GM18502 (cell line): ENCODE data around the gene SLC49A3.
A peak's percentile ranks its signal among the peaks of the same experiment; 100 is the strongest.
"Not testable (repeated sequence)": the region's sequence is repeated elsewhere in the genome, so short reads cannot be mapped to it uniquely, and the experiment has no call there.

ENCODE experiments used
- ATAC-seq: cut with Tn5 transposase; IDR thresholded peaks from one replicate; pipeline ENCODE4 v1.9.1; 2021; ENCODE audit warnings: mild to moderate bottlenecking; ENCODE audit not compliant: unreplicated experiment, poor library complexity

Gene SLC49A3

DNA sequence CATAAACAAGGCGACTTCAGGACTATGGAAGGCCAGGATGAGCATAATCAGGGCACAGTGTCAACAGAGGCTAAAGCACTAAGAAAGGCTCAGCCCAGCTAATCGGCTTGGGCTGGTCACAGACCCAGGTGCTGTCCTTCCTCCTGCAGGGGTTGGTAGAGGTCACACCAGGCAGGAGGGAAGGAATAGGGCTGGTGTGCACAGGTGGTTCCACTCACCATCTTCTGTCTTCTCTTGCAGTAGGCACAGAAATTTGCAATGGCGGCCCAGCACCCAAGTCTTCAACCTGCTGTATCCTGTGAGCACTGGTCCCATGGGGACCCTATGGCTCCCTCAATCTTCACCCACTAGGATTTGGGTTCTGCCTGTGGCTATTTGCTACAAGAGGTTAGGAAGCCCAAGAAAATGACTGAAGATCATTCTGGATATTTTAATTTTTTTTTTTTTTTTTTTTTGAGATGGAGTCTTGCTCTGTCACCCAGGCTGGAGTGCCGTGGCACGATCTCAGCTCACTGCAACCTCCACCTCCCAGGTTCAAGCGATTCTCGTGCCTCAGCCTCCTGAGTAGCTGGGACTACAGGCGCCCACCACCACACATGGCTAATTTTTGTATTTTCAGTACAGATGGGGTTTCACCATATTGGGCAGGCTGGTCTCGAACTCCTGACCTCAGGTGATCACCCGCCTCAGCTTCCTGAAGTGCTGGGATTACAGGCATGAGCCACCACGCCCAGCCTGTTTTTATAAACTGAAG, 19.0 kb downstream of the SLC49A3 start:
- not testable (repeated sequence) for ATAC-seq

DNA sequence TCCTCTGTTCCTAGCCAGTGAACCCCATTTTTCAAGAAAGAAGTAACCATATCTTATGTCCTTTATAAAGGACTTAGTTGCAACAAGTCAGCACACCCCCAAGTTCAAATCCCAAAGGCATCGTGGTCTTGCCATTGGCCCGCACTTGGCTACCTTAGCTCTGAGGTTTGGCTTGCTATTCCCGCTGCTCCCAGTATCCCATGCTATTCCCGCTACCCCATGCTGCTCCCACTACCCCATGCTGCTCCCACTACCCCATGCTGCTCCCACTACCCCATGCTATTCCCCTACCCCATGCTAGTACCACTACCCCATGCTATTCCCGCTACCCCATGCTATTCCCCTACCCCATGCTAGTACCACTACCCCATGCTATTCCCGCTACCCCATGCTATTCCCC, 20.7 kb downstream of the SLC49A3 start:
- ATAC-seq = not testable (repeated sequence)

DNA sequence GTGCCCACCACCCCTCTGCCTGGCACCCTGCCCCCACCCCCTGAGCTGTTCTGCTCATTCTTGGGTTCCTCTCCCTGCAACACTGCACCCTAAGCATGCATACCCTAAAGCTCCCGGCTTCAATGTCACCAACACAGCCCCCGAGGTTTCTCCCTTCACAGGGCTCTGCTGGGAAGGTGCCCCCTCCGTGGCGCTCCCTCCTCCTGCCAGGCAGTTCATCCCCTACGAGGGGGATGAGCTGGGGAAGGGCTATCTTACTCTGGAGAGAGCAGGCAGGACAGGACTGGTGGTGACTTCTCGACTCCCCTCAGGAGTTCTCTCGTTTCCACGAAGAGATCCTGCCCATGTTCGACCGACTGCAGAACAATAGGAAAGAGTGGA, 21.4 kb downstream of the SLC49A3 start:
- no peak for ATAC-seq

DNA sequence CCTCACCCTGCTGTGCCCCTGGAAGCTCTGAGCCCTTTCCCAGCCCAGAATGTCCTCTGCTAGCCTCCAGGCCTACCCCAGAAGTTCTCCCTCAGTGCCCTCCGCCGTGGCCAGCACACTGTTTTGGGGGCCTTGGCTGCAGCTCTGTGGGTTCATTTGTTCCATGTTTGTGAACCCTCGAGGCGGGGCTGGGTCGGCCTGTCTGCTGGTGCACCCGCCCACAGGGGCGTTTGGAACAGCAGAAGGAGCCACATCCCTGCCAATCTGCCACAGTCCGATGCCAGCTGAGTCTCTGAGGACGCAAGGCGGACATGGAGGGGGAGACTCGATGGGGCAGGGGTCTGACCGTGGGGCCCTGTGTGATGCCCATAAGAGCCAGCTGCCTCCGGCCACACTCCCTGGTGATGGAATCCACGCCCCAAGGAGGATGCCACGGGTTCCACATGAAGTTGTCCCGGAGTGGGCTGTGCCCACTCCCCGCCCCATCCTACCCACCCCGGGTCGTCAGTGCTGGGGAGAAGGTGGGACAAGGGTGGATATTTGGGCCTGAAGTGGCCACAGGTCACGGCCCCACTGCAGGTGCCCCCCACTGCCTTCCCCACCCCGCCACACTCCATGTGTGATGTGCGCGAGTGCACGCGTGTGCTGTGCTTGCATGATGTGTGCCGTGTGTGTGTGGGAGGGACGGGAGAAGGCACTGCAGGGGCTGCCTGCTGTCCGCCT, 22.0 kb downstream of the SLC49A3 start:
- no peak for ATAC-seq

DNA sequence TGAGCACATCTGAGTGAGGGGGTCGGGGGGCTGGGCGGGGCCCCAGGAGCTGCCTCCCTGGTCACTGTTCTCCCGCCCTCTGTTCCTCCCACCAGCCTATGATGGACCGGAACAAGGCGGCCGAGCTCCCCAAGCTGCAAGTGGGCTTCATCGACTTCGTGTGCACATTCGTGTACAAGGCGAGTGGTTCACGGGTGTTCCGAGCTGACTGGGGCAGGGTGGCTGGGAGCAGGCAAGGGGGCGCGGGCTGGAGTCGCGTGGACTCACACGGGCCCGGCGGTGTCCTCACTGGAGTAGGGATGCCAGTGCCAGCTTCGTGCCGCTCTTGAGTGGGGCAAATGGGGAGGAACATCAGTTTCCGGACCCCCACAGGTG, 22.5 kb downstream of the SLC49A3 start:
- ATAC-seq = no peak

DNA sequence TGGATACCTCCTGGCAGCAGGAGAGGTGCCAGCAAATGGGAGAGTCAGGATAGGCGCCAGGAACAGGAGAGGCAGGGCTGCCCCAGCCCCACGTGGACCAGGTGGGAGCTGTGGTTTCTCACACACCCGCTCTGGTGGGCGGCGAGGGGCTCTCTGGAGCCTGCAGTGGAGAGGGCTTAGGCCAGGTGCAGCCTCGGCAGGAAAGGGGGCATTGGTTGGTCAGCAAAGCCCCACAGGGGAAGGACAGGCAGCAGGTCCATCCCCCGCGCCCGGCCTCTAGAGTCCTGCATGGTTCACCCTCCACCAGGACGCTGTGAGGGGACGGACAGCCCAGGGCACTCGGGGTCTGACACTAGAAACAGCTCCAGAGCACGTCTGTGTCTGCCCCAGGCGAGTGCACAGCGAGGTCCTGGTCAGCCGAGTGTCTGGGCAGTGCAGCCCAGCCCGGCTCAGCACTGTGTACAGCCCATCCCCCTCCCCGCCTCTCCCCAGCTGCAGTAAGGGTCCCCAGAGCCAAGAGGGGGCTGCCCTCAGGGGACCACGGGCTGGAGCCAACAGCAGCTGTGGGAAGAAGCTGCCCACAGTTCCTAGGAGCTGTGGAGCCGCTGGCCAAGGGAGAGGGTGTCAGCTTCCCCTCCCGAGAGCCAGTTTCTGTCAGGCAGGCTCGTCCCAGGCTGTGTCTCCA, 23.1 kb downstream of the SLC49A3 start:
- ATAC-seq = no peak

DNA sequence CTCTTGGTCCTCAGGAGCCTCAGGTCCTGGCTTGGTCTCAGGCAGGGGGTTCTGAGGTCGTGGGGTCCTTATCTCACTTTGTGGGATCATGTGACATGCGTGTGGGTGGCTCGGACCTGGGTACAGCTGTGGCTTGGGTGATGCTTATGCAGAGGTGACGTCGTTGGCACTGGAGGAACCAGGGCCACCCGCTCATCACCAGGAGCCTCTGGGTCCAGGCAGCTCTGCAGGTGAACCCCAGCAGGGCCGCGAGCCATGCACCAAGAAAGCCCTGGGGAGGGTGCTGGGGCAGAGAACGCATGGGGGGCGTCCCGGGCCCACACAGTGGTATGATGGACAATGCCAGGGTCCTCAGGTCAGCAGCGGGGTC, 23.6 kb downstream of the SLC49A3 start:
- no peak for ATAC-seq

DNA sequence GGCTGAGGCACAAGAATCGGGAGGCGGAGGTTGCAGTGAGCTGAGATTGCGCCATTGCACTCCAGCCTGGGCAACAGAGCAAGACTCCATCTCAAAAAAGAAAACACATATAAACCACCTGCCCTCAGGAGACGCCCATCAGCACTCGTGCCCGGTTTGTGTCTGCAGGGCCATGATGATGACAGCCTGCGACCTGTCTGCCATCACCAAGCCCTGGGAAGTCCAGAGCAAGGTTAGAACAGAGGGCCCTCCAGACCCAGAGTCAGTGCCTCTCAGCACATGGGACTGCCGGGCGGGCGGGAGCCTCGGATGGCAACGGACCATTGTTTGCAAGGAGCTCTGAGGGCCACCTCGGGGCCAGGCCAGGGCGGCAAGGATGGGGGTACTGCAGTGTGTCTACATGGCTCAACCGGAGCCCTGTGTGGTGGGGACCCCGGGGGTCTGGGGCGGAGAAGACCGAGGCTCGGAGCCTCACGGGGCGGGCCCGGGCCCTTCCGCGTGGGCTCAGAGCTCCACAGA, 24.2 kb downstream of the SLC49A3 start:
- ATAC-seq = no peak

DNA sequence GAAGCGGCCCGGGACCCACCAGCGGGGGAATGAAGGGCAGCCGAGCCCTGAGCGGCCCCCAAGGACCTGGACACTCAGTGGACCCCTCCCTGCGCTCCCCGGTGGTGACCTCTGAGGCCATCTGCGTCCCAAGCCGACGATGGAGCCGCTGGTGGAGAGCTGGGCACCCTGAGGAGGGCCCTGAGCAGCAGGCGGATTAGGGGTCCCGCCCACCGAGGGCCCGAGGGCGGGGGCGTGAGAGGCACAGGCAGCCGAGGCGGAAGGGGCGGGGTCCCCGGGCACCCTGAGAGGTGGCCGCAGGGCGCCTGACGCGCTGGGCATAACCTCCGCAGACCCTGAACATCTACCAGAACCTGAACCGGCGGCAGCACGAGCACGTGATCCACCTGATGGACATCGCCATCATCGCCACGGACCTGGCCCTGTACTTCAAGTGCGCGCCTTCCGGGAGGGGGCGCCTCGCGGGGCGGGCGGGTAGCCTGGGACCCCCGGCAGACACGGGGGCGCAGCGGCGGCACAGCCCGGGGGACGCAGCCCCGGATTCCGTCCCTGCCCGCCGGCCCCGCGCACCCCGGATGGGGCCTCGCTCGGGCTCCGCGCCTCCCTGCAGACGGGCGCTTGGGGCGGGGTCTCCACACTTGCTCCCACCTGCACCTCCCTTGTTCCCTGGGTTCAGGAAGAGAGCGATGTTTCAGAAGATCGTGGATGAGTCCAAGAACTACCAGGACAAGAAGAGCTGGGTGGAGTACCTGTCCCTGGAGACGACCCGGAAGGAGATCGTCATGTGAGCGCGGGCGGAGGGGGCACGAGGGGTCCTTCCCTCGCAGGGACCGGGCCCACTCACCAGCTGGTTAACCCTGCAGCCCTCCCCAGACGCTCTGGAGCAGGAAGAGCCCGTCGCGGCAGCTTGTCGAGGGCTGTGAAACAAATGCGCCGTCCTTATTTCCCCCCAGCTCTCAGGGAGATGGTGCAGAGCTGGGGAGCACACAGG, 25.2 kb downstream of the SLC49A3 start:
- ATAC-seq = peak; percentile 63

DNA sequence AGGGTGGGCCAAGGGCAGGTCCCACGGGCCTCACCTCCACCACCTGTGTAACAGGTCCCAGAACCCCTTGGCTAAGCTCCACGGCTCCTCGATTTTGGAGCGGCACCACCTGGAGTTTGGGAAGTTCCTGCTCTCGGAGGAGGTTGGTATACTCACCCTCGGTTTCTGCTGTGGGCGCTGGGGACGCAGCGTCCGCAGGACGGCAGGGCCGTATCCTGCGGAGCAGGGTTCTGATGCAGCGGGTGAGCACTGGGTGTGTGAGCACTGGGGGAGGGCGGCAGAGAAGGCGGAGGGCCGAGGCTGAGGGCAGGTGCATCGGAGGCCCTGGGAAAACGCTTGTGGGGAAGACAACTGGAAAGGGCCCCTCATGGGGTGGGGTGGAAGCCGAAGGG, 25.9 kb downstream of the SLC49A3 start:
- no peak for ATAC-seq

DNA sequence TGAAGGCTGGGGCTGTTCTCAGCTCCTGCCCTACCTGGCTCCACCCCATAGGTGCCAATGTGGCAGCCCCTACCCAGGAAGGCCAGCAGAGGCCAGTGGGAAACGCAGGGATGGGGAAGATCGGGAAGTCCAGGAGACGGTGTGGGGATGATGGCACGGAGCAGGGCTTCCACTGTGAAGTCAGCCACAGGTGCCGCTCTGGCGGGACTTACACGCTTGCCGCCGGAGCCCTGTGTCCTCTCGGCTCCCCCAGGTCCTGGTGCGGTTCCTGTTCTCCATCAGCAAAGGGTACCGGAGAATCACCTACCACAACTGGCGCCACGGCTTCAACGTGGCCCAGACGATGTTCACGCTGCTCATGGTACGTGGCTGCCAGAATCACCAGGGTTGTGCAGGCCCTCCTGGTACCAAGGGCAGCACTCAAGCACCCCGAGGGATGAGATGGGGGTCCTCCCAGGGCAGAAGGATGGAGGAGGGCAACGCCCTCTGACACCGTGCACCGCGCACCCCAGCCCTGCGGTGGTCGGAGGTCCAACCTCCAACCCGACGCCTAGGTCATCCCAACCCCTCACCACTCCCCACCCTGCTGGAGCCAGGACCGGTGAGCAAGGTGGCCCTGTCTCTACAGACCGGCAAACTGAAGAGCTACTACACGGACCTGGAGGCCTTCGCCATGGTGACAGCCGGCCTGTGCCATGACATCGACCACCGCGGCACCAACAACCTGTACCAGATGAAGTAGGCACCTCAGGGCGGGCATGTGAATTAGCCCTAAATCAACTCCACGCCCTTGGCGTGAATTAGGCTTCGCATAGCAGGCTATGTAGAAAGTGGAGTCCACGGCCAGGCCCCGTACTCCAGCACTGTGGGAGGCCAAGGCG, 26.8 kb downstream of the SLC49A3 start:
- no peak for ATAC-seq

DNA sequence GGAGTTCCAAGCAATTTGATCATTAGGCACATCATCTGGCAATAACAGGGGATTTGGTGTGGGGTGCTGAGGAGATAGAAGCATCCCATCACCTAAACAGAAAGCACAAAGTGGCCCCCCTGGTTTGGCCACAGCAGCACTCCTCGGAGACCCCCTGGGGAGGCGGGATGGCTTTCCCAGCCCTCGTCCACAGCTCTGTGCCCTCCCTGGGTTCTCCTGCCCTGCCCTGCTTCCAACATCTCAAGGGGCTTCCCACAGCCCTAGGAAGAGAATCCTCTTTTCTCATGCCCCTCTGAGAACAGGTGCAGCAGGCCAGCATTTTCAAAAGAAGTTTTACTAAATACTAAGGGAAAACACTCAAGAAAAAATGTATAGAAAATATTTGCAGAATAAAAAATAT, 27.7 kb downstream of the SLC49A3 start:
- no peak for ATAC-seq

DNA sequence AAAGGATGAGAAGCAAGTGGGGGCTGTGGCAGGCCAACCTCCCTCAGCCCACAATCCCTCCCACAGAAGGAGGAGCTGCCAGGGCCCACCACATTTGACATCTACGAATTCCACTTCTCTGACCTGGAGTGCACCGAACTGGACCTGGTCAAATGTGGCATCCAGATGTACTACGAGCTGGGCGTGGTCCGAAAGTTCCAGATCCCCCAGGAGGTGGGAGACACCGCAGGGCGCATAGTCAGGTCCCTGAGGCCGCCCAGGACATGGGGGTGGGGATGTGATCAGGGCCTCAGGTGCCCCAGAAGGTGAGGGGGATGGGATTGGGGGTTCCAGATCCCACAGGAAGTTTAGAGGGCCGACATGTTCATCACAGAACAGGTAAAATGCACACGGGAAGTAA, 28.6 kb downstream of the SLC49A3 start:
- ATAC-seq = no peak

DNA sequence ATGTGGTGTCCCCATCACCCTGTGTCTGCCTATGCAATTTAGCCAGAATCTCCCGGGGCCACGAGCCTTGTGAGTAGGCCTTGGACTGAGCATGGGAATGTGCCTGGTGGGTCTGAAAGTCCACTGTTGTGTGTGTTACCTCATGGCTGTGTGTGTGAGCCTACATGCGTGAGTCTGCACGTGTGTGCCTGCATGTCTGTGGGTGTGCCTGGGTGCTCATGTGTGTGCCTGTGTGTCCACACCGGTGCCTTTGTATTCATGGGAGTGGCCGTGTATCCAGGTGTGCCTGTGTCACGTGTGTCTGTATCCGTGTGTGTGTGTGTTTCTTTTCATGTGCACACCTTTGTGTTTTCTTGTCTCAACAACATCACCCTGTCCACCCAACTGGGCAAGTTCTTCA, 29.1 kb downstream of the SLC49A3 start:
- ATAC-seq = no peak

DNA sequence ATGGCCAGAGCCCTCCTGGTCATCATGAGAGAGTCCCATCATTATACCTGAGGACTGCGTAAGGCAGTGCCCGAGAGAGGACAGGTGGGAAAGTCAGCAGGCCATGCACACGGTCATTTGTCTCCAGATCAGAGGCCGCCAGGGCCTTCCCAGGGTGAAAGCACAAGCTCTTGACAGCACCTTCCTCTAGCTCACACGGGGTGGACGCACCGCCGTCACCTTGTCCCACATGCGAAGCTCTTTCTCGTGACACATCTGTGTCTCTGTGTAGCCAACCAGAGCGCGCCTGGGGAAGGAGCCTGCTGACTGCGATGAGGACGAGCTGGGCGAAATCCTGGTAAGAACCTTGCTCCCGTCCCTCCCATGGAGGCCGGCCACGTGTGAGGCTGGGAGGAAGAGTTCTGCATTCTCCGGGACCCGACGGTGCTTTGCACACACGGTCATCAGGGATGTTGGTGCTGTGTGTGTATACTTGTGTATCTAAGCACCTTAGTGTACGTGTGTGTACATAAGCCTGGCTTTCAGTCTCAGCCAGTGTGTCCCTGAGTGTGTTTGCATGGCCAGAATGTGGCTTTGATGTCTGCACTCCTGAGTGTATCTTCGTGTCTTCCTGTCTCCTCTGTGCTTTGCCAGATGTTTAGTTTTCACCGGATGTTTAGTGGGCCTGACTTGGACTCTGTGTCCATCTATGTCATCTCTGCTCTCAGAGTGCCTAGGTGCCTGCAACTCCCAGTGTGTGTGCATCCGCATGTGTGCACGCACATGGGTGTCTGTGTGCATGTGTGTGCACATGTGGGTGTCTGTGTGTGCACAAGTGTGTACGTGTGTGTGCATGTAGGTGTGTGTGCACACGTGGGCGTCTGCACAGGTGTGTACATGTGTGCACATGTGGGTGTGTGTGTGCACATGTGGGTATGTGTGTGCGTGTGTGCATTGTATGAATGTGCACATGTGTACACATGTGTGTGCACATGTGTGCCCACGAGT, 30.0 kb downstream of the SLC49A3 start:
- ATAC-seq = no peak

DNA sequence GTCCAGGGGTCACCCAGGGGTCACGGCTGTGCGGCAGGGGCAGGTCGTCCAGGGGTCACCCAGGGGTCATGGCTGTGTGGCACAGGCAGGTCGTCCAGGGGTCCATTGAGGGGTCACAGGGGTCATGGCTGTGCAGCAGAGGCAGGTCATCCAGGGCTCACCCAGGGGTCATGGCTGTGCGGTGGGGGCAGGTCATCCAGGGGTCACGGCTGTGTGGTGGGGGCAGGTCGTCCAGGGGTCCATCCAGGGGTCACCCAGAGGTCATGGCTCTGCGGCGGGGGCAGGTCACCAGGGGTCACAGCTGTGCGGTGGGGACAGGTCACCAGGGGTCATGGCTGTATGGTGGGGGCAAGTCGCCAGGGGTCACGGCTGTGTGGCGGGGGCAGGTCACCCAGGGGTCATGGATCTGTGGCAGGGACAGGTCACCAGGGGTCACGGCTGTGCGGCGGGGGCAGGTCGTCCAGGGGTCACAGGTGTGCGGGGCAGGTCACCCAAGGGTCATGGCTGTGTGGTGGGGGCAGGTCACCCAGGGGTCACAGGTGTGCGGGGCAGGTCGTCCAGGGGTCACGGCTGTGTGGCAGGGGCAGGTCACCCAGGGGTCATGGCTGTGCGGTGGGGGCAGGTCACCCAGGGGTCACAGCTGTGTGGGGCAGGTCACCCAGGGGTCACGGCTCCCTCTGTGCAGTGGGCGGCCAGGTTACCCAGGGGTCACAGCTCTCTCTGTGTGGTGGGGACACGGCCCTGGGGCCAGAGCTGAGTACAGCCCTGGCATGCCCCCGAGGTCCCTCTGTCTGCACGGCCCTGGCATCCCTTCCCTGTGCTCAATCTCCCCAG, 30.9 kb downstream of the SLC49A3 start:
- no peak for ATAC-seq

DNA sequence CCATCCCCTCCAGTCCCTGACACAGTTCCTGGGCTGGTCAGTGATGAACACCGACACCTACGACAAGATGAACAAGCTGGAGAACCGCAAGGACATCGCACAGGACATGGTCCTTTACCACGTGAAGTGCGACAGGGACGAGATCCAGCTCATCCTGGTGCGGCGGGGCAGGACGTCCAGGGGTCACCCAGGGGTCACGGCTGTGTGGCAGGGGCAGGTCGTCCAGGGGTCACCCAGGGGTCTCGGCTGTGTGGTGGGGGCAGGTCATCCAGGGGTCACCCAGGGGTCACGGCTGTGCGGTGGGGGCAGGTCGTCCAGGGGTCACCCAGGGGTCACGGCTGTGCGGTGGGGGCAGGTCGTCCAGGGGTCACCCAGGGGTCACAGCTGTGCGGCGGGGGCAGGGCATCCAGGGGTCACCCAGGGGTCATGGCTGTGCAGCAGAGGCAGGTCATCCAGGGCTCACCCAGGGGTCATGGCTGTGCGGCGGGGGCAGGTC, 31.6 kb downstream of the SLC49A3 start:
- ATAC-seq = no peak
